Stimulated activated CD4-positive, alpha-beta T cell treated with anti-CD3 and anti-CD28 coated beads, Interleukin-4, amount 100 ng/mL, for 1 hour (primary cell): ENCODE measurements around the gene NQO2.
"Not testable (repeated sequence)": the region's sequence is repeated elsewhere in the genome, so short reads cannot be mapped to it uniquely, and the experiment has no call there.

ENCODE experiments used
- DNase-seq: peaks from one replicate; pipeline ENCODE4 v3.0.0-alpha.2; 2020

Gene NQO2

DNA sequence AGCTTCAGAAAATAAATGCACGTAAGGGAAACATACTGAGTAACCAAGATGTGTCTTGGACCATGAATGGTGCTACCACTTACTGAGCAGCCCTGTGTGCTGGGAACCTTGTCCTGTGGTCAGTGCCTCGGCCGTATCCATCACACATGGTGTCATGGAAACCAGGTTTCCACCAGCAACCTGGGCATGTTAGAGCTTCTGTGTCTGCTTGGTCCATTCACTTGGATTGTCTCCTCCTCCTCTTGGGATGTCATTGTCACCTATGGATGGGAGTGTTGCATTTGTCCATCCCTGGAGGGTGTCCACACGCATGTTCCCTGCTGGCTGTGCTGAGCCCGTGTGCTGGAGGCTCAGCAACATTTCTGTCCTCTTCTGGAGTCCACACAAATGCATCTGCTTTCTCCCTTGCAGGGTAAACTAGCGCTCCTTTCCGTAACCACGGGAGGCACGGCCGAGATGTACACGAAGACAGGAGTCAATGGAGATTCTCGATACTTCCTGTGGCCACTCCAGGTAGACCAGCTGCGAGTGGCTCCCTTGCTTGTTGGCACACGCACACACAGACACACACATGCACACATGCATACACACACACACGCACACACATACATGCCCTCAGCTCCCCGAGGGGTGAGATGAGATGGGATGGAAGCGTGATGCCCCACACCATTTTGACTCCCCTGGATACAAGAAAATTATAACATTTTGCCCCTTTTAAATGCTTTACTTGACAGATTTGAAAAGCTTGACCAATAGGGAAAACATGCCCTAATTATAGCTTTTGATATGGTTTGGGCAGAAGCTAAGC lies 17.0 kb downstream of the NQO2 start:
- no peak for DNase-seq

DNA sequence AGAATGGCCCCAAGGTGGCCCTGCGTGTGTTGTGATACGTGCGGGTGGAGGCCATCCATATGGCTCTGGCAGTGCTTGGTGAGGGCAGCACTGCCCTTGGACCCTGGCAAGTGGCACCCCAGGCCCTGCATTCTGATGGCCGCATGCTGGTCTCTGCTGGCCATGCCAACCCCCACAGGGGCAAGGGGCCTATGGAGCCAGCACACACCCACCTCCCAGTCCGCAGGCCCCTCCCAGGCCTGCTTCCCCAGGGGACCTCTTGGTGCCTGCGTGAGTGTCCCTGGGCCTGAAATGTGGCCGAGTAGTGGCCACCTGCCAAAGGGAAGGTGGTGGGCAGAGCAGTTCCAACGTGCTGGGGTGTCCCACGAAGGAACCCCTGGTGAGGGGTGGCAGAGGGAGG lies 17.6 kb downstream of the NQO2 start:
- DNase-seq = no peak

DNA sequence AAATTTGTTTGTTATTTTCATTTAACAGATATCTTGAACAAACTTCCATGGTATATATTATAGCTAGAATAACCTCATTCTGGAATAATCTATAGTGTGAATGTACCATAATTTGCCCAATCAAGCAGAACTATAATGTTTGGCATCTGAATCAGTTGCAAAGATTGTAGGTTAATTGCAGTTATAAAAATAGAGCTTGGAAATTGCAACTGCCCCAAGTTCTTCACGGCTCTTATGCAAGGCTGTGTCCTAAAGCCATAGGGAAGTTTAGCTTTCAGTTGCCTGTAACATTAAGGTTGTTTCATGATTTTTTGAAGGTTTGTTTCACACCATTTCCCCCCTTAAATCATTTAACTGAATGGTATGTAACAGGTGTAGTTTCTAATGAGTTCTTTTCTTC lies 19.4 kb downstream of the NQO2 start:
- no peak for DNase-seq

DNA sequence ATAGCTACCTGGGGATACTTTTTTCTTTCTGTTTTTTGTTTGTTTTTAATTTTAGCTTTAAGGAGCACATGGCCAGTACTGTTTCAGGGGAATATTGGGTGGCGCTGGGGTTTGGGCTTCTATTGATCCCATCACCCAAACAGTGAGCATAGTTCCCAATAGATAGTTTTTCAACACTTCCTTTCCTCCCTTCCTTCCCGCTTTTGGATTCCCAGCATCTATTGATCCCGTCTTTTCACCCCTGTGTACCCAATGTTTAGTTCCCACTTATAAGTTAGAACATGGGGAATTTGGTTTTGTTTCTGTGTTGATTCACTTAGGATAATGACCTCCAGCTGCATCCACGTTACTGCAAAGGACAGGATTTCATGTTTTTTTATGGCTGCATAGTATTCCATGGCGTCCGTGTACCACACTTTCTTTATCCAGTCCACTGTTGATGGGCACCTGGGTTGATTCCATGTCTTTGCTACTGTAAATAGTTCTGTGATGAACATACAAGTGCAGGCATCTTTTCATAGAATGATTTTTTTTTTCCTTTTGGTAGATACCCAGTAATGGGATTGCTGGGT lies 20.1 kb downstream of the NQO2 start:
- DNase-seq = no peak

DNA sequence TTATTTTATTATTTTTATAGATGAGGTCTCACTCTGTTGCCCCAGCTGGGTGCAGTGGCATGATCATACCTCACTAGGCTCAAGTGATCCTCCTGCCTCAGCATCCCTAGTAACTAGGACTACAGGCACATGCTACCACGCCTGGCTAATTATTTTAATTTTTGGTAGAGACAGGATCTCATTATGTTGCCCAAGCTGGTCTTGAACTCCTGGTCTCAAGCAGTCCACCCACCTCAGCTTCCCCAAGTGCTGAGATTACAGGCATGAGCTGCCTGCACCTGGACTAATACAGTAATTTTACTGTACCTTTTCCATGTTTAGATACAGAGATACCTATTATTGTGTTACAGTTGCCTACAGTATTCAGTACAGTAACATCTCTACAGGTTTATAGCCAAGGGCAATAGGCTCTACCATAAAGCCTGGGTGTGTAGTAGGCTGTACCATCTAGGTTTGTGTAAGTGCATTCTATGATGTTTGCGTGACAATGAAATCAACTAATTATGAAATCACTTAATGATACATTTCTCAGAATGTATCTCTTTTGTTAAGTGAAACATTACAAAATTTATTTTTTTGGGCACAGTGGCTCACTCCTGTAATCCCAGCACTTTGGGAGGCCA lies 21.4 kb downstream of the NQO2 start:
- not testable (repeated sequence) for DNase-seq

DNA sequence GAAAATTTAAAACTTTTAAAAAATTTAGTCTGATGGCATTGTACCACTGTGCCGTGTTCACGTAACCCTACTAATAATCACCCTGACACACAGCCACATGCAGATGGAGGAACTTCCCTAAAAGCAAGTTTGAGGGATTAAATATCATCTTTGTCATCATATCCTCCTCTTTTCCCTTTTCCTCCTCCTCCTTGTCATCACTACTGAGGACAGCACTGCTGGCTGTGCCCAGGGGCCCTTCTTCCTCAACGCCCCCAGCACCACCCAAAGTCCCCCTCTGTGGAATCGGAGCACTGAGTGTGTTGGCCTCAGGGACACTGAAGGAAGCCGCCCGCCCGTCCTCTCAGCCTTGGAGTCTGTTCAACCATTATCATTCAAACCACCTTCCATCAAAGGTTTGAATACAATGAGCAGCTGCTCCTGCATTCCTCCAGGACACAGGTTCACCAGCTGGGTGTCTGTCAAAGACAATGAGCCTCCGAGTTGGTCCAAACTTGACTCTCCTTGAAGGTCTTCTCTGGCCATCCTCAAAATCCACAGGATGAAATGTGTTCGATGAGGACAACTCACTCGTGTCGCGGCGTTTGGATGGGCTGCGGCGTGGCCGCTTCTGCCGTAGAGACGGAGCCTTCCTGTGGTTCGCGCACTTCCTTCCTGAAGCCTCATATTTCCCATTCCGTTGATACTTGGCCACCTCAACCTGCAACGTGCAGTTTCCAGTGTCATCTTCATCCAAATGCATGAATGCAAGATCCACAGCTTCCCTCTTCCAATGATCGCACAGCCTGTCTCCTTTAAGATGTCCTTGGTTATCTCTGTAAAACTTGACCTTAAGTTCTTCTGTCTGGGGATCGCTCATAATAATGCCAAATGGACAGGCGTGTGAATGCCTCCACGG lies 23.3 kb downstream of the NQO2 start:
- DNase-seq = peak; percentile 36

DNA sequence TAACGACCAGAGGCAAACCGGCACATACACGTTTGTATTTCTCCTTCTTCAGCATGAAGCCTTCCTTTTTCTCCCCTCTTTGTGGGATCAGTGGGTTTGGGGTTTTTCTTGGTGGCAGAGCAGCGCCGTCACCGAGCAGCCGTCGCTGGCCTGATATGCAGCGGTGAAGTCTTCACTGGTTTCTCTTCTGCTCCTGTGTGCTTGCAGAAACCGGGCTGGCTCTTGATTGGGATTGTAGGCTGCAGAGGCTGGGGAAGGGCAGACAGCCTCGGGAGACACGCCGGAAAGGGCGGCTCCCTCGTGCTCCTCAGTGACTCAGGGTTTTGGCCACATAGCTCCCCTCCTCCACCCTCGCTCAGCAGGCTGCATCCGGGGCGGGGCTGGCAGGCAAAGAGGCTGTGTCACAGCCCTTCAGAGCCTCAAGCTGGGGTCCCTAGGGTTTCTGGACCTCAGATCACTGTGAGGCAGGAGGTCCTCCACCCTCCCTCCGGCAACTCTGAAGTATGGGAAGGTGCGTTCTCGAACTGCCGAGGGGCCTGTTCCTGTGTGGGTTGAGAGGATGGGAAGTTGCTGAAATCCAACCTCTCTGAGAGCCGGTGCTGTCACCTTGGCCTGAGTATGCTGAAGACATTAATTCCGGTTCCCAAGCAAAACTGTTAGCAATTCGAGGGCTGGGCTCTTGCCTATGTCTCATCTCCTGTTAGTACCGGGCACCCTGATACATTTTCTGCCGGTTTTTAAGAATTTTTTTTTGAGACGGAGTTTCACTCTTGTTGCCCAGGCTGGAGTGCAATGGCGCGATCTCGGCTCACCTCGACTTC lies 24.2 kb downstream of the NQO2 start:
- DNase-seq = peak; percentile 91

DNA sequence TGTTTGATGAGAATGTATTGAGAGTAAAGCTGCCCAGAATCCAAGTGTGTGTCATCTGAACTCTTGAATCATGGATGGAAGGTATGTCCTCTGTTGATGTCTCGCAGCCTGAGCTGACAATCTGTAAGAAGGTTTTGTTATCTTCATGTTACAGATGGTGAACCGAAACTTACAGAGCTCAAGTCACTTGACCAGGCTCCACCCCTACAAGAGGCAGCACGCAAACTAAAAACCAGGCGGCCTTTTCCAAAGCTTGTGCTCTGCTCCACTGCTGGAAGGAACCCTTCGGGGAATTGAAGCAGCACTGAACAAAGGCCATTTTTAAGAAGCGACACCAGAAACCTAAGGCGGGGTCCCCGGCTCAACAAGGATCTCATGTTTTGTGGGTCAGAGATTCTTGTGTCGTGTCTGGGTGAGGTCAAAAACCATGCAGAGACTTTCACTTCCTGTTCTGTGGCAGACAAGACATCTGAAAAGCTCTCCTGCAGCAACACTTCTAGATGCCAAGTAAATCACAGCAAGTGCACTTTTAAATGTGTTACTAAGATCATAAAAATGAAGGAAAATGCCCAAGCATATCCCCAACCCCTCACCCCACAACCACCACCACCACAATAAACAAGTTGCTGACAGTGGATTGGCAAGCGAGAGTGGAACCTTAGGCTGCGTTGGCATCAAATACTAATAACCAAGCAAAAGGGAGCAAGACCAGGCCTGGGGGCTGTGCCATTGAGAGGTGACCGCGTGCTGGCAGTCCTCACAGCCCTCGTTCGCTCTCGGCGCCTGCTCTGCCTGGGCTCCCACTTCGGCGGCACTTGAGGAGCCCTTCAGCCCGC lies 27.3 kb downstream of the NQO2 start:
- no peak for DNase-seq

DNA sequence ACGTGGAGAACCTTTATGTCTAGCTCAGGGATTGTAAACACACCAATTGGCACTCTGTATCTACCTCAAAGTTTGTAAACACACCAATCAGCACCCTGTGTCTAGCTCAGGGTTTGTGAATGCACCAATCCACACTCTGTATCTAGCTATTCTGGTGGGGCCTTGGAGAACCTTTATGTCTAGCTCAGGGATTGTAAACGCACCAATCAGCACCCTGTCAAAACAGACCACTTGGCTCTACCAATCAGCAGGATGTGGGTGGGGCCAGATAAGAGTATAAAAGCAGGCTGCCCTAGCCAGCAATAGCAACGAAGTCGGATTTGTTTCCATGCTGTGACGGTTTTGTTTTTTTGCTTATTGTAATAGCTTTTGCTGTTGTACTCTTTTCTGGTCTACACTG lies 28.5 kb downstream of the NQO2 start:
- DNase-seq = not testable (repeated sequence)

DNA sequence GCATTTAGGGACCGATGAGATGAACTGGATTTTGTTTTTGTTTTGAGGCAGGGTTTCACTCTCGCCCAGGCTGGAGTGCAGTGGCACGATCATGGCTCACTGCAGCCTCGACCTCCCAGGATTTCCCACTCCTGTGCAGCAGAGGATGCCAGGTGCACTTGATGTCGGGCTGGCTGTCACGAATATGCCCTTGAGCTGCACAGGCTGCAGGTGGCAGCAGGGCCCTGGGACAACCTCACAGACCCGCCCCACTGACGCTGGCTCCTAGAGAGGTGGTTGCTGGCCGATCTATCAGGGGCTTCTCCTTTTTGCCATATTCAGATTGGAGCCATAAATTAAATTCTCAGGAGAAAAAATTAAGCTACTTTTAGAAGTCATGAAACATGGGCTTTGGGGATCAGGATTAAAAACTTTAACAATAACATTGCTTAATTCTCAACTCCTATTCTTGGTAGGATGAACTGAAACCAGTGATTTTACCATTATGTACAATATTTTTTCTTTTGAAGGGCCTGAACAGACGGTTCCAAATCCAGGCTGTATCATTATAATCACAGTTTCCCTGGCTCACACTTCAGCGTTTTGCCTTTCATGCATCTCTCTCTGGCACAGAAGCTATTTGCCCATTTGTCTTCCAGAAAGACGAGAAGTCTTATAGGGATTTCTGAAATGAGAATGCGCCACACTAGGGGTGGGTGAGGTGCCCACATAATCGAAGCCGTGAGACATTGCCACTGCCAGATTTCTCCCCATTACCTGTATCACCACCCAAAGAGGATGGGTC lies 32.4 kb downstream of the NQO2 start:
- no peak for DNase-seq

DNA sequence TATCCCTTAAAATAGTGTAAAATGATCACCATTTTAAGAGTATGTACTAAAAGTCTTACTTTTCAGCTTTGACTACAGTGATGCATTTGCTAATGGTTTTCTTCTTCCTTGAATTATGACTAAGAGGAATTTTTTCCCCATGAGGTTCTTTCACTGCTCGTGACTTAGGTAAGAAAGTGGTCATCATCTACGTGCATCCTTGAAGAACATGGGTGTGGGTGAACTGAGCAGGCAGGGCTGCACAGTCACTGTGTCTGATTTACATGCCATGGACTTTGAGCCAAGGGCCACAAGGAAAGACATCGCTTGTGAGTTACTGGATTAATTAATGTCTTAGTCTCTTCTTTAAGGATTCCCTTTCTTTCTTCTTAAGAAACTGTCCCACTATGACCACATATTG lies 33.3 kb downstream of the NQO2 start:
- DNase-seq = no peak

DNA sequence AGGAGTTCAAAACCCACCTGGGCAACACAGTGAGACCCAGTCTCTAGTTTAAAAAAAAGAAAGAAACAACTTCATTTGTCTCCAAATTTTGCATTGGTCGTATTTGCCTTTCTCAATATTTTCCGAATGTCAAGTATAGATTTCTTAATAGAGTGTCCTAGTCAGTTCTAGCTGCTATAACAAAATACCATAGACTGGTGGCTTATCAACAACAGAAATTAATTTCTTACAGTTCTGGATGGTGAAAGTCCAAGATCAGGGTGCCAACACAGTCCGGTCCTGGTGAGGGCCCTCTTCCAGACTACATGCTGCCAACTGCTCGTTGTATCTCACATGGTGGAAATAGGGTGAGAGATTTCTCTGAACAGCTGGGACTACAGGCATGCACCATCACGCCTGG lies 34.0 kb downstream of the NQO2 start:
- no peak for DNase-seq

DNA sequence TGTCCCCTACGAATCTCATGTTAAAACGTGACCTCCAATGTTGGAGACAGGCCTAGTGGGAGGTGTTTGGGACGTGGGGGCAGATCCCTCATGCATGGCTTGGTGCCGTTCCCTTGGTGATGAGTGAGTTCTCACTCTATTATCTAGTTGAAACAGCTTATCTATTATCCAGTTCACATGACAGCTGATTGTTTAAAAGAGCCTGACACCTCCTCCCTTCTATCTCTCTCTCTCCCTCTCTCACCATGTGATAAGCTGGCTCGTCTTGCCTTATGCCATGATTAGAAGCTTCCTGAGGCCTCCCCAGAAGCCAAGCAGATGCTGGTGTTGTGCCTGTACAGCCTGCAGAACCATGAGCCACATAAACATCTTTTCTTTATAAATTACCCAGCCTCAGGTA lies 35.7 kb downstream of the NQO2 start:
- no peak for DNase-seq

DNA sequence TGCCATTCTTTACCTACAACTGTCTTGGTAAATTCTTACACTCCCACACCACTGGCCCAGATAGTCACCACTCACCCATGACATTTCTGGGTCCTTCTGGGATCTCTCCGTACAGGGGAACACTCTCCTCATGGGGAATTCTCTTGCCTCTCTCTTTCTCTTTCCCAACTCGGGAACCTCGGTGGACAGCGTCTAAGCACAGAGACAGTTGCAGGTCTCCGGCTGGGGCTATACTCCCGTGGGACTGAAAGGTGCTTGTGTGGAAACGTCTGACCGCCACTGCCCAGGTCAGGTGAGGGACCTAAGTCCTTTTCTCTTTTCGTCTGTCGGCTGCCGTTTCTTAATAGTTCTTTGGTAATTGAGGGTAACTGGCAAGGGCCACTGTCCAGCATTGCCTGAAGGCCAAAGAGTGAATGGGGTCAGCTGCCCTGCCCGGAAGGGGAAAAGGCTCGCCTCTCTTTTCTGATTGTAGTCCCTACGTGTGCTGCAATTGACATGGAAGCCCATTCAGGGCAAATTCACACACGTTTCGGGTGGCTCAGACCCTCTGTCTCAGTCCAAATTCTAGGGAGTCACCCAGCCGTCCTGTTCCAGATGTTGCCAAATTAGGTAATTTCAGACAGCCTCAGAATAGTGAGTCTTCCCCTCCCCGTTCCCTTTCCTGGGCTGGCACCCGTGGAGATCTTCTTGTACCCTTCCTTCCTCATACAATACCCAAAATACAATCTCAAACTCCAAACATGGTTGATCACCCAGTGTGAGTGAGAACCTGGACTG lies 37.4 kb downstream of the NQO2 start:
- no peak for DNase-seq

DNA sequence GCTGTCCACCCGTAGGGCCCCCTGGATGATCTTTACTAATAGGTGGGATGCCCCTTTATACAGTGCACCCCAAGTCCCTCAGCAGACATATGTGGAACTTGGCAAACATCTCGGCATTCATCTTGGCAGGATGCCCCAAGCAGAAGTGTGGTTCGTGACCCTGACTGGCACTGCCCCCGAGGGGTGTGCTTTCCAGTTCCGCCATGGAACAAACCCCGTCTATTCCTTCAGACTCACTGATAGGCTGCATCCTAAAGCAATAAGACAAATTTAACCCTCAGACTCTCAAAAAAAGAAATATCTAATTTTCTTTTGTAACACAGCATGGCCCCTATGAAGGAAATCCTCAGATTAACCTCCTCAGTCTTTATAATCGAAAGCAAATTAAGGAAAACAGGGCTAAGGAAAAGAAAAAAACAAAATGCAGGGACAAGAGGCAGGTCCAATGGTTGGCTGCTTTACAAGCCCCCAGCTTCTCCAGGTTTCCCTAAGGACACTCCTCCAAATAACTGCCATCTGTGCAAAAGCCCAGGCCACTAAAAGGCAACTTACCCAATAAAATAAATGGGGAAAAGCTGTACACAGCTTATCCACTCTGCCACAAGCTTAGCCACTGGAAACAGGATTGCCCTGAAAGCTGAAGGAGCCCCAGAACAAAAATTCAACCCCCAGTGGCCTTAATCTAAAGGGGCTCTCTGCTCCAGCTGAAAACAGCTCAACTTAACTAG lies 38.1 kb downstream of the NQO2 start:
- DNase-seq = no peak

DNA sequence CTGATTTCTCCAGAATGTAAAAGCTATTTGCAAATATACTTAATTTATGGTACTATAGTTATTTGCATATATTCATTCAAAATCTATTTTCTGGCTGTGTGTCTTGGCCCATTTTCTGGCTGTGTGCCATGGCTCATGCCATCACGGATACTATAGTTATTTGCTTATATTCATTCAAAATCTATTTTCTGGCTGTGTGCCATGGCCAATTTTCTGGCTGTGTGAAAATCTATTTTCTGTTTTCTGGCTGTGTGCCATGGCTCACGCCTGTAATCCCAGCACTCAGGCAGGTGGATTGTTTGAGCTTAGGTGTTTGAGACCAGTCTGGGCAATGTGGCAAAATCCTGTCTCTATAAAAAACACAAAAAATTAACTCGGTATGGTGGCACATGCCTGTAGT lies 39.7 kb downstream of the NQO2 start:
- DNase-seq = no peak

DNA sequence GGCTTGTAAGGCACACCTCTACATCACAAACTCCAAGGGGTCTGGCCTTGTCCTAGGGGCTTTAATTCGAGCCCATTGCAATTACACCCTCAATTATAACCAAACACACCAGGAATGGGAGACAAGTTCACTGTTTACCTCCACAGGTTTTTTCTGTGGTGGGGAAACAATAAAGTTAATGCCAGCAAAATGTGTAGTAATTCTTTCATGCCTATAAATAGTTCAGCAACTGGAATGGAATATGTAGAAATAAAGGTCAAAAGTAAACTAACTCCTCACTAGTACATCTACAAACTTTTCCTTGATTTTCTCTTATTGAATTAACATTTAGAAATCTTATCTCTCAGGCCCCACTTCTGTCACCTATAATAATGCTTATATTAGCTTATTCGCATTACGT lies 41.5 kb downstream of the NQO2 start:
- no peak for DNase-seq

DNA sequence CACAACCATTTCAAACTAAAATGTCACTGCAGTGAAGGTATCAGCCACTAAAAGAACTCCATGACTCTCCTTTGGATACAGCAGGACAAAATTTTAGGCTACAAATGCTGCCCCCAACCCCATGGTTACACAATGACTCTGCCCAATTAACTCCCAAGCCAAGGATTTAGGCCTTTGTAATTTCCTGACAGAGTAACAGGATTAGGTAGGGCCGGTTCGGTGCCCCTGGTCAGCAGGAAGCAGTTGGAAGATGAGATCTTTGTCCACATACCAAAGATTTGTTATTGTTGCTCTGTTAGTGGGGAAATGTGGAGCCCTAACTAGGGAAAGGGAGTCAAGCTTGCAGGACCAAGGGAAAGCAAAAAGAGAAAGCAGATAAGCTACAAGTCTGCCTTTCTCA lies 41.9 kb downstream of the NQO2 start:
- no peak for DNase-seq

DNA sequence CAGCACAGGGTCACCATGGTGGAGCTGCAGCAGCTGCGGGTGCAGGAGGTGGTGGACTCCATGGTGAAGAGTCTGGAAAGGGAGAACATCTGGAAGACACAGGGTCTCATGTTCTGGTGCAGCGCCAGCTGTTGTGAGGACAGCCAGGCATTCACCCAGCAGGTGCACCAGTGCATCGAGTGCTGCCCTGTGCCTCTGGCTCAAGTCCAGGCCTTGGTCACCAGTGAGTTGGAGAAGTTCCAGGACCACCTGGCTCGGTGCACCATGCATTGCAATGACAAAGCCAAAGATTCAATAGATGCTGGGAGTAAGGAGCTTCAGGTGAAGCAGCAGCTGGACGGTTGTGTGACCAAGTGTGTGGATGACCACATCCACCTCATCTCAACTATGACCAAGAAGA lies 45.7 kb downstream of the NQO2 start:
- DNase-seq = no peak
